PC-3 (cell line): ENCODE results near the gene CCDC71L. TPM values are rescaled to one million over a fixed set of nuclear protein-coding genes. Genes with fewer than 3 reads are reported as not detected.

Source experiments
- ATAC-seq: fragments of 200-7000 bp; cut with Tn5 transposase; 2 replicates; pipeline ENCODE4 v1.9.1; 2020; ENCODE audit warnings: mild to moderate bottlenecking, moderate library complexity
- BruUV-seq: library from RNA; stranded (reverse); fragments of 400-500 nt; replicated peaks from 2 replicates; lab custom pipeline; 2021; lab: Mats Ljungman, UMichigan
- CTCF ChIA-PET: fragments of 300-600 bp; sonication (Branson Sonifier 250); formaldehyde crosslinking; loops from one replicate; lab custom pipeline; 2022; ENCODE audit warnings: antibody characterized with exemption; lab: Charles Lee
- POLR2A ChIA-PET: fragments of 300-600 bp; sonication (Branson Sonifier 250); formaldehyde crosslinking; loops from one replicate; lab custom pipeline; 2022; ENCODE audit warnings: antibody characterized with exemption; ENCODE audit not compliant: unreplicated experiment; lab: Charles Lee
- DNase-seq: peaks from one replicate; pipeline ENCODE4 v3.0.0-alpha.2; 2015
- H2AFZ ChIP-seq: fragments of 300-600 bp; sonication (generic); 2 replicates; pipeline ENCODE4 v1.6.0; 2016; ENCODE audit warnings: antibody characterized with exemption, low read length
- H3F3A ChIP-seq: fragments of 300-600 bp; sonication (generic); one replicate; pipeline ENCODE4 v1.6.0; 2017; ENCODE audit warnings: antibody characterized with exemption, low read length, control low read depth, mild to moderate bottlenecking; ENCODE audit not compliant: unreplicated experiment
- H3K27ac ChIP-seq: fragments of 300-600 bp; sonication (generic); 2 replicates; pipeline ENCODE4 v1.5.1; 2016; ENCODE audit warnings: mild to moderate bottlenecking, low read length
- H3K27me3 ChIP-seq: fragments of 300-600 bp; sonication (generic); 2 replicates; pipeline ENCODE4 v1.6.1; 2016; ENCODE audit warnings: low read length, mixed read lengths
- H3K36me3 ChIP-seq: fragments of 300-600 bp; sonication (generic); 2 replicates; pipeline ENCODE4 v1.6.1; 2016; ENCODE audit warnings: low read depth, mixed run types, low read length, mixed read lengths
- H3K4me1 ChIP-seq: fragments of 300-600 bp; sonication (generic); 2 replicates; pipeline ENCODE4 v1.5.1; 2016; ENCODE audit warnings: low read length; ENCODE audit not compliant: insufficient read depth
- H3K4me2 ChIP-seq: fragments of 300-600 bp; sonication (generic); 2 replicates; pipeline ENCODE4 v1.6.0; 2016; ENCODE audit warnings: low read length
- H3K4me3 ChIP-seq: fragments of 300-600 bp; sonication (generic); 2 replicates; pipeline ENCODE4 v1.5.1; 2016; ENCODE audit warnings: mild to moderate bottlenecking, low read length, mixed read lengths
- H3K79me2 ChIP-seq: fragments of 300-600 bp; sonication (generic); 2 replicates; pipeline ENCODE4 v1.6.1; 2017; ENCODE audit warnings: low read length, mixed read lengths
- H3K9ac ChIP-seq: fragments of 300-600 bp; sonication (generic); 2 replicates; pipeline ENCODE4 v1.6.0; 2016; ENCODE audit warnings: mild to moderate bottlenecking, low read length
- H3K9me2 ChIP-seq: fragments of 300-600 bp; sonication (generic); replicated peaks from 2 replicates; pipeline ENCODE4 v1.6.1; 2016; ENCODE audit warnings: mixed run types, low read length, mixed read lengths
- H3K9me3 ChIP-seq: fragments of 300-600 bp; sonication (generic); 2 replicates; pipeline ENCODE4 v1.6.1; 2016; ENCODE audit warnings: low read length, mixed read lengths
- H4K20me1 ChIP-seq: fragments of 300-600 bp; sonication (generic); 2 replicates; pipeline ENCODE4 v1.6.1; 2016; ENCODE audit warnings: low read length, mixed read lengths
- EZH2 ChIP-seq: fragments of 300-600 bp; sonication (generic); IDR thresholded peaks from one replicate; pipeline ENCODE4 v1.6.1; 2017; ENCODE audit warnings: antibody characterized with exemption, mild to moderate bottlenecking, low read length; ENCODE audit not compliant: unreplicated experiment
- EZH2phosphoT487 ChIP-seq: fragments of 300-600 bp; sonication (generic); IDR thresholded peaks from 2 replicates; pipeline ENCODE4 v1.6.1; 2018; ENCODE audit warnings: mild to moderate bottlenecking, antibody characterized with exemption, low read length, borderline replicate concordance
- intact Hi-C: fragments of 100-400 bp; cut with micrococcal nuclease; formaldehyde crosslinking; loops from 2 replicates; pipeline ENCODE4 v1.9.0; 2023
- total RNA-seq: library from RNA; depleted of rRNA; stranded (reverse); fragments of >200 nt; gene quantifications from 2 replicates; pipeline ENCODE4 v1.2.3, GENCODE V29; 2014
- TF ChIP-seq, protein P1 (sequence below): fragments of 300-600 bp; sonication (generic); conservative IDR thresholded peaks from 2 replicates; pipeline ENCODE4 v1.5.1; 2017; ENCODE audit warnings: antibody characterized with exemption, low read depth, mild to moderate bottlenecking, low read length

Gene CCDC71L
- total RNA-seq, 1 experiment from 2014 or later = 28.6 TPM

- H3F3A ChIP-seq = peaks cover 4% of the 10 kb centered on the region
- no peak overlapping the region for H3K4me3 ChIP-seq
- H3K79me2 ChIP-seq = no peaks in the 10 kb centered on the region
- no peak for TF ChIP-seq EZH2
- no peak for TF ChIP-seq EZH2phosphoT487
- TF ChIP-seq, protein P1, sequence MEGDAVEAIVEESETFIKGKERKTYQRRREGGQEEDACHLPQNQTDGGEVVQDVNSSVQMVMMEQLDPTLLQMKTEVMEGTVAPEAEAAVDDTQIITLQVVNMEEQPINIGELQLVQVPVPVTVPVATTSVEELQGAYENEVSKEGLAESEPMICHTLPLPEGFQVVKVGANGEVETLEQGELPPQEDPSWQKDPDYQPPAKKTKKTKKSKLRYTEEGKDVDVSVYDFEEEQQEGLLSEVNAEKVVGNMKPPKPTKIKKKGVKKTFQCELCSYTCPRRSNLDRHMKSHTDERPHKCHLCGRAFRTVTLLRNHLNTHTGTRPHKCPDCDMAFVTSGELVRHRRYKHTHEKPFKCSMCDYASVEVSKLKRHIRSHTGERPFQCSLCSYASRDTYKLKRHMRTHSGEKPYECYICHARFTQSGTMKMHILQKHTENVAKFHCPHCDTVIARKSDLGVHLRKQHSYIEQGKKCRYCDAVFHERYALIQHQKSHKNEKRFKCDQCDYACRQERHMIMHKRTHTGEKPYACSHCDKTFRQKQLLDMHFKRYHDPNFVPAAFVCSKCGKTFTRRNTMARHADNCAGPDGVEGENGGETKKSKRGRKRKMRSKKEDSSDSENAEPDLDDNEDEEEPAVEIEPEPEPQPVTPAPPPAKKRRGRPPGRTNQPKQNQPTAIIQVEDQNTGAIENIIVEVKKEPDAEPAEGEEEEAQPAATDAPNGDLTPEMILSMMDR = no peak
- H4K20me1 ChIP-seq = no peaks in the 10 kb centered on the region
- peak; percentile 29 for DNase-seq
- H3K9me2 ChIP-seq = no peaks in the 10 kb centered on the region
- no peaks in the 10 kb centered on the region for H3K36me3 ChIP-seq
- H3K9ac ChIP-seq = no peak overlapping the region
- ChIA-PET POLR2A (interaction anchor here (0.6 kb wide), 1 partner anchor 46 kb away, joined by 3 read pairs; no protein-coding TSS in a partner anchor), CTCF (no interaction called here)
- H2AFZ ChIP-seq = no peak overlapping the region
- ATAC-seq = no peak
- H3K4me1 ChIP-seq = peaks cover 32% of the 10 kb centered on the region
- no peak overlapping the region for H3K27ac ChIP-seq
- H3K4me2 ChIP-seq = no peak overlapping the region
- no TSS peak for BruUV-seq
- H3K9me3 ChIP-seq = no peaks in the 10 kb centered on the region
- H3K27me3 ChIP-seq = no peaks in the 10 kb centered on the region
- intact Hi-C loops = no loop called here
These were observed 42.5 kb downstream of the CCDC71L start for GRCh38 chr7:106618480-106618879.

DNA sequence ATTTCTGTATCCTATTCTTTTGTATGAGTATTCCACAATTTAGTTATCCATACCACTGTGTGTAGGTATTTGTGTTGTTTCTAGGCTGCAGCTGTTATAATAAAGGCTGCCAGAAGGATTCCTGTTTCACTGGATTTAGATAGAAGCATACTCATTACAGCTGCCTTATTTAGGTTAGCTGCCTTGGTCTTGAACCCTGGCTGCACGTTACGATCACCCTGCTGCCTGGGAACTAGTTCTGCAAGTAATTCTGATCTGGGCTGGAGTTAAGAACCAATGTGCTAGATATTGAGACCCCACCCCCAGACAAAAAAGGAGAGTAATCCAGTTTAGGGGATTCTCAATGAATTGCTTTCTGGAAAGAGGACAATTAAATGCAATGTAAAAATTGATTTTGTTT is 43.1 kb downstream of the CCDC71L start:
- H3K4me1 ChIP-seq = peaks cover 26% of the 10 kb centered on the region
- H3K79me2 ChIP-seq = no peaks in the 10 kb centered on the region
- H3K9me2 ChIP-seq = no peaks in the 10 kb centered on the region
- no peaks in the 10 kb centered on the region for H4K20me1 ChIP-seq
- H3K27ac ChIP-seq = no peak overlapping the region
- no peak overlapping the region for H3K9ac ChIP-seq
- POLR2A ChIA-PET = interaction anchor here (0.6 kb wide), 1 partner anchor 45 kb away, joined by 3 read pairs; no protein-coding TSS in a partner anchor
- peaks cover 4% of the 10 kb centered on the region for H3F3A ChIP-seq
- H3K9me3 ChIP-seq = no peaks in the 10 kb centered on the region
- H3K27me3 ChIP-seq = no peaks in the 10 kb centered on the region
- intact Hi-C loops = no loop called here
- no peak for DNase-seq
- TF ChIP-seq EZH2 (no peak), EZH2phosphoT487 (no peak)
- TF ChIP-seq, protein P1 = no peak
- no TSS peak for BruUV-seq
- no peak overlapping the region for H3K4me3 ChIP-seq
- CTCF ChIA-PET = no interaction called here
- no peak overlapping the region for H2AFZ ChIP-seq
- ATAC-seq = no peak
- H3K36me3 ChIP-seq = no peaks in the 10 kb centered on the region
- H3K4me2 ChIP-seq = no peak overlapping the region

DNA sequence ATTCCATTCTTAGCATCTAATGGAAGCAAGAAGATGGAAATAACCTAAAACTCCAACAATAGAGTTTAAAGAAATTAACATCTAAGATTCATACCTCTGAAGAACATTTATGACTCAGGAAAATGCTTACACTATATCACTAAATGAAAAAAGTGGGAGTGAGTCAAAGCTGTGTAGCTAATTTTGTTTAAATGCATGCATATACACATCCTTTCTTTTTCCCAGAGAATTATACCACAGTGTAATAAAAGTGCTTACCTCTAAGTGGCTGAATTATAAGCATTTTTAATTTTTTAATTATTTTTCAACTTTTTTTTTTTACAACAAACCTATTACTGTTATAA is 44.3 kb downstream of the CCDC71L start:
- Histone ChIP-seq H3K79me2 (no peaks in the 10 kb centered on the region), H3F3A (peaks cover 4% of the 10 kb centered on the region), H4K20me1 (no peaks in the 10 kb centered on the region), H2AFZ (no peak overlapping the region), H3K9ac (no peak overlapping the region), H3K4me2 (no peak overlapping the region), H3K4me3 (no peak overlapping the region), H3K36me3 (no peaks in the 10 kb centered on the region), H3K27me3 (no peaks in the 10 kb centered on the region), H3K4me1 (peaks cover 30% of the 10 kb centered on the region), H3K9me3 (no peaks in the 10 kb centered on the region), H3K27ac (no peak overlapping the region), H3K9me2 (no peaks in the 10 kb centered on the region)
- ATAC-seq (no peak), DNase-seq (no peak)
- ChIA-PET POLR2A (no interaction called here), CTCF (no interaction called here)
- intact Hi-C loops = no loop called here
- no peak for TF ChIP-seq EZH2phosphoT487
- no peak for TF ChIP-seq EZH2
- TF ChIP-seq, protein P1 = no peak
- no TSS peak for BruUV-seq
